Astrocyte (in vitro differentiated cells and primary cell): ENCODE results near the gene NFATC3. TPM values are rescaled to one million over a fixed set of nuclear protein-coding genes. Genes with fewer than 3 reads are reported as not detected.

Source experiments
- DNase-seq: peaks from one replicate; pipeline ENCODE4 v3.0.0-alpha.2; 2010; ENCODE audit warnings: low read depth
- FAIRE-seq: peaks from 2 replicates; lab custom pipeline; 2011; peaks lifted over from hg19 to GRCh38; lab: Jason Lieb, UNC
- H2AFZ ChIP-seq: 2 replicates; pipeline ENCODE4 v1.6.0; 2012; ENCODE audit warnings: low read depth, low read length, inconsistent platforms
- H3K27ac ChIP-seq: 2 replicates; pipeline ENCODE4 v1.5.1; 2011; ENCODE audit warnings: low read depth, low read length, inconsistent platforms
- H3K27me3 ChIP-seq: 2 replicates; pipeline ENCODE4 v1.6.0; 2011; ENCODE audit warnings: low read length, inconsistent platforms; ENCODE audit not compliant: insufficient read depth
- H3K36me3 ChIP-seq: 2 replicates; pipeline ENCODE4 v1.5.1; 2011; ENCODE audit warnings: low read length, inconsistent platforms; ENCODE audit not compliant: insufficient read depth
- H3K4me1 ChIP-seq: 2 replicates; pipeline ENCODE4 v1.5.1; 2011; ENCODE audit warnings: low read length, inconsistent platforms; ENCODE audit not compliant: insufficient read depth
- H3K4me2 ChIP-seq: 2 replicates; pipeline ENCODE4 v1.6.0; 2012; ENCODE audit warnings: low read length, inconsistent platforms
- H3K4me3 ChIP-seq: 2 replicates; pipeline ENCODE4 v1.5.1; 2011; ENCODE audit warnings: low read depth, mild to moderate bottlenecking, low read length, inconsistent platforms; ENCODE audit not compliant: insufficient read depth
- H3K79me2 ChIP-seq: 2 replicates; pipeline ENCODE4 v1.6.0; 2012; ENCODE audit warnings: mild to moderate bottlenecking, low read length, inconsistent platforms; ENCODE audit not compliant: insufficient read depth
- H3K9ac ChIP-seq: 2 replicates; pipeline ENCODE4 v1.6.0; 2012; ENCODE audit warnings: mild to moderate bottlenecking, low read length, inconsistent platforms
- H3K9me3 ChIP-seq: 2 replicates; pipeline ENCODE4 v1.5.1; 2012; ENCODE audit warnings: low read depth, mild to moderate bottlenecking, low read length, inconsistent platforms; ENCODE audit not compliant: insufficient read depth
- H4K20me1 ChIP-seq: 2 replicates; pipeline ENCODE4 v1.6.0; 2012; ENCODE audit warnings: low read length, inconsistent platforms; ENCODE audit not compliant: insufficient read depth
- H3K27ac Mint-ChIP-seq: one replicate; pipeline ENCODE4 v1.8.0; 2021; ENCODE audit warnings: mild to moderate bottlenecking, mixed read lengths; ENCODE audit not compliant: unreplicated experiment
- H3K27me3 Mint-ChIP-seq: one replicate; pipeline ENCODE4 v1.8.0; 2021; ENCODE audit warnings: low read depth, mixed read lengths; ENCODE audit not compliant: unreplicated experiment
- H3K36me3 Mint-ChIP-seq: one replicate; pipeline ENCODE4 v1.8.0; 2021; ENCODE audit warnings: low read depth, mixed read lengths; ENCODE audit not compliant: unreplicated experiment
- H3K4me1 Mint-ChIP-seq: one replicate; pipeline ENCODE4 v1.8.0; 2021; ENCODE audit warnings: low read depth, mixed read lengths; ENCODE audit not compliant: unreplicated experiment
- H3K4me3 Mint-ChIP-seq: one replicate; pipeline ENCODE4 v1.8.0; 2021; ENCODE audit warnings: mild to moderate bottlenecking, moderate library complexity, mixed read lengths; ENCODE audit not compliant: unreplicated experiment
- H3K9me3 Mint-ChIP-seq: one replicate; pipeline ENCODE4 v1.8.0; 2021; ENCODE audit warnings: mild to moderate bottlenecking, mixed read lengths; ENCODE audit not compliant: unreplicated experiment
- EZH2 ChIP-seq: IDR thresholded peaks from 2 replicates; pipeline ENCODE4 v1.6.1; 2012; ENCODE audit warnings: mild to moderate bottlenecking, low read length, inconsistent platforms; ENCODE audit not compliant: insufficient read depth
- total RNA-seq: library from RNA; stranded (reverse); gene quantifications from 2 replicates; pipeline ENCODE4 v1.2.1, GENCODE V29; 2021
- TF ChIP-seq, protein P1 (sequence below): IDR thresholded peaks from 2 replicates; pipeline ENCODE4 v1.5.1; 2011; ENCODE audit warnings: low read depth, mild to moderate bottlenecking, inconsistent platforms, low read length, moderate library complexity; ENCODE audit not compliant: insufficient read depth

The NFATC3 gene
- total RNA-seq, 1 donor from 2014 or later, result 34.0 TPM

DNA sequence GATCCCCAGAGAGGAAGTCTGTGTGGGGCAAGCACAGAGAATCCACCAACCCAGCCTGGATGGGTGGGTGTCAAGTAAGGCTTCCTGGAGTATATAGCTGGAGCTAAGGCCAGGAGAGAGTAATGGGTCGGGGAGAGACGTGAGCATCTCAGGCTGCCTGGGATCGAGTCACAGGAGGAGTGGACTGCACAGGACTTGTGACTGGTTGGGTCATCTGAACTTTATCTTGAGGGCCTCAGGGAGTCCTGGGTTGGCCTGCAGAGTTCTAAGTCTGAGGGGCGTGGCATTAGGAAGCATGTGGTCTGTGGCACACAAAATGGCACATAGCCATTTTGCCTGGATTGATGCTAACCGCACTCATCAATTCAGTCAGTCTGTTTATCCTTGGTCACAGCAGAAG is 161.5 kb downstream of the NFATC3 start:
- Histone ChIP-seq H3K9ac (no peak overlapping the region), H3K36me3 (no peaks in the 10 kb centered on the region), H3K4me2 (peak overlapping the region; percentile 95), H3K27ac (no peak overlapping the region), H3K27me3 (no peaks in the 10 kb centered on the region), H3K79me2 (peaks cover 30% of the 10 kb centered on the region), H3K9me3 (no peaks in the 10 kb centered on the region), H3K4me1 (peaks cover 12% of the 10 kb centered on the region), H3K4me3 (no peak overlapping the region), H4K20me1 (peaks cover 20% of the 10 kb centered on the region), H2AFZ (no peak overlapping the region)
- Mint-ChIP-seq H3K27me3 (no peaks in the 10 kb centered on the region), H3K4me1 (peaks cover 7% of the 10 kb centered on the region), H3K27ac (no peak overlapping the region), H3K4me3 (peak overlapping the region; percentile 92), H3K36me3 (peaks cover 3% of the 10 kb centered on the region), H3K9me3 (no peaks in the 10 kb centered on the region)
- FAIRE-seq (no peak), DNase-seq (no peak)
- TF ChIP-seq, protein P1, sequence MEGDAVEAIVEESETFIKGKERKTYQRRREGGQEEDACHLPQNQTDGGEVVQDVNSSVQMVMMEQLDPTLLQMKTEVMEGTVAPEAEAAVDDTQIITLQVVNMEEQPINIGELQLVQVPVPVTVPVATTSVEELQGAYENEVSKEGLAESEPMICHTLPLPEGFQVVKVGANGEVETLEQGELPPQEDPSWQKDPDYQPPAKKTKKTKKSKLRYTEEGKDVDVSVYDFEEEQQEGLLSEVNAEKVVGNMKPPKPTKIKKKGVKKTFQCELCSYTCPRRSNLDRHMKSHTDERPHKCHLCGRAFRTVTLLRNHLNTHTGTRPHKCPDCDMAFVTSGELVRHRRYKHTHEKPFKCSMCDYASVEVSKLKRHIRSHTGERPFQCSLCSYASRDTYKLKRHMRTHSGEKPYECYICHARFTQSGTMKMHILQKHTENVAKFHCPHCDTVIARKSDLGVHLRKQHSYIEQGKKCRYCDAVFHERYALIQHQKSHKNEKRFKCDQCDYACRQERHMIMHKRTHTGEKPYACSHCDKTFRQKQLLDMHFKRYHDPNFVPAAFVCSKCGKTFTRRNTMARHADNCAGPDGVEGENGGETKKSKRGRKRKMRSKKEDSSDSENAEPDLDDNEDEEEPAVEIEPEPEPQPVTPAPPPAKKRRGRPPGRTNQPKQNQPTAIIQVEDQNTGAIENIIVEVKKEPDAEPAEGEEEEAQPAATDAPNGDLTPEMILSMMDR, result no peak
- TF ChIP-seq EZH2, result no peak

DNA sequence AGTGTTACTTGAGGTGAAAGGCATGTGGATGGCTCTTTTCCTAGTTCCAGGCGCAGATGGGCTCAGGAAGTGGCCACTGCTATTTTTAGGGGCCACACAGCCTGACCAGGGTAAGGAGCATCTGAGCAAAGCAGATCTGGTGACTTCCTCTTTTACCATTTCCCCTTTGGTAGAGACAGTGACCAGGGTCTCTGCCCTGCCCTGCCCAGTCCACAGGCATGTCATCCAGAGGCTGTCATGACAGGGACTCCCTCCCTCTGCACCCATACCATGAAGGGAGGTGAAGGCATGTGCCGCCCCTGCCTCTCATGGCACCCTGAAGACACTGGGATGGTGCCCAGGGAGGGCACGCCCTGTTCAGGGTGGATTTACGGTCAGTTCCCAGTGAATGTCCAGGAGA is 162.2 kb downstream of the NFATC3 start:
- H3K4me1 Mint-ChIP-seq, result peaks cover 7% of the 10 kb centered on the region
- H3K27ac Mint-ChIP-seq, result no peak overlapping the region
- H3K4me2 ChIP-seq, result no peak overlapping the region
- H3K9me3 ChIP-seq, result no peaks in the 10 kb centered on the region
- H3K27me3 ChIP-seq, result no peaks in the 10 kb centered on the region
- peaks cover 30% of the 10 kb centered on the region for H3K79me2 ChIP-seq
- no peak overlapping the region for H3K9ac ChIP-seq
- no peaks in the 10 kb centered on the region for H3K27me3 Mint-ChIP-seq
- H3K36me3 Mint-ChIP-seq, result peaks cover 3% of the 10 kb centered on the region
- TF ChIP-seq, protein P1, result no peak
- TF ChIP-seq EZH2, result no peak
- no peak overlapping the region for H3K4me3 Mint-ChIP-seq
- no peaks in the 10 kb centered on the region for H3K9me3 Mint-ChIP-seq
- peaks cover 12% of the 10 kb centered on the region for H3K4me1 ChIP-seq
- H2AFZ ChIP-seq, result no peak overlapping the region
- H3K27ac ChIP-seq, result no peak overlapping the region
- H3K4me3 ChIP-seq, result no peak overlapping the region
- peaks cover 3% of the 10 kb centered on the region for H3K36me3 ChIP-seq
- DNase-seq (no peak), FAIRE-seq (no peak)
- H4K20me1 ChIP-seq, result peaks cover 23% of the 10 kb centered on the region

DNA sequence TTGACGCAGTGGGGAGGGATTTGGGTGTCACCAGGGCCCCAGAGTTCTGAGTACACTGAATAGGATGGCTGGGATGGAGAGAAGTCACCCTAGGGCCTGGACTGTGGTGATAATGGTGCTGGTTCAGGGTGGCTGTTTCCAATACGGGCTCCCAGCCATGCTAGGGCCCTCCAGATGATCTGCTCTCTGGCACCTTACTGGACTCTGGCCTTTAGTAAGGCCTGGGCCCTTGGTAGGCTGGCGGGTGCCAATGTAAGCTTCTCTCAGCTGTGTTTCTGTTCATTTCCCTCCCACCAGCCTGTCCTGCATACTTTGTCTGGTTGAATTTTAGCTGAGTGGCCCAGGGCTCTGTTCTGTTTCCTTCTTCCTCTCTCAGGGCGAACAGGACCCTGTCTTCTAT is 162.8 kb downstream of the NFATC3 start:
- DNase-seq (no peak), FAIRE-seq (no peak)
- Mint-ChIP-seq H3K4me1 (peaks cover 7% of the 10 kb centered on the region), H3K27me3 (no peaks in the 10 kb centered on the region), H3K4me3 (no peak overlapping the region), H3K27ac (no peak overlapping the region), H3K36me3 (peaks cover 5% of the 10 kb centered on the region), H3K9me3 (no peaks in the 10 kb centered on the region)
- Histone ChIP-seq H3K27me3 (no peaks in the 10 kb centered on the region), H3K79me2 (peaks cover 30% of the 10 kb centered on the region), H2AFZ (no peak overlapping the region), H3K4me2 (no peak overlapping the region), H4K20me1 (peaks cover 23% of the 10 kb centered on the region), H3K4me3 (no peak overlapping the region), H3K9ac (no peak overlapping the region), H3K4me1 (peaks cover 12% of the 10 kb centered on the region), H3K27ac (no peak overlapping the region), H3K9me3 (no peaks in the 10 kb centered on the region), H3K36me3 (peaks cover 3% of the 10 kb centered on the region)
- no peak for TF ChIP-seq EZH2
- TF ChIP-seq, protein P1, result no peak
